GM19023 (cell line): ENCODE data around the gene UBL4A.

Source experiments
- ATAC-seq: cut with Tn5 transposase; IDR thresholded peaks from one replicate; pipeline ENCODE4 v1.9.1; 2021; ENCODE audit warnings: mild to moderate bottlenecking, moderate library complexity; ENCODE audit not compliant: unreplicated experiment

Gene UBL4A

GRCh38 chrX:154486396-154487207, at the start of gene UBL4A:
TSS of gene UBL4A (minus strand) at chrX:154486615. CDS start at chrX:154486584, 31 bp downstream.
- no peak for ATAC-seq

- no peak for ATAC-seq
Observed at GRCh38 chrX:154535892-154536291, 49.5 kb upstream of the UBL4A start.

- ATAC-seq = peak; percentile 92
Observed at GRCh38 chrX:154534526-154535322, 48.3 kb upstream of the UBL4A start.

GRCh38 chrX:154532690-154533089, 46.3 kb upstream of the UBL4A start:
- ATAC-seq = no peak

GRCh38 chrX:154531626-154532025, 45.2 kb upstream of the UBL4A start:
- ATAC-seq = no peak

- no peak for ATAC-seq
Observed at GRCh38 chrX:154530286-154530685, 43.9 kb upstream of the UBL4A start.

- no peak for ATAC-seq
Observed at GRCh38 chrX:154529206-154529612, 42.8 kb upstream of the UBL4A start.

- ATAC-seq = peak; percentile 76
Observed at GRCh38 chrX:154526901-154527675, 40.7 kb upstream of the UBL4A start.

- no peak for ATAC-seq
Observed at GRCh38 chrX:154525606-154526490, 39.4 kb upstream of the UBL4A start.

- no peak for ATAC-seq
Observed at GRCh38 chrX:154519389-154519788, 33.0 kb upstream of the UBL4A start.

GRCh38 chrX:154517101-154517781, 30.8 kb upstream of the UBL4A start:
- ATAC-seq = no peak

- no peak for ATAC-seq
Observed at GRCh38 chrX:154516656-154517100, 30.3 kb upstream of the UBL4A start.

- ATAC-seq = peak; percentile 86
Observed at GRCh38 chrX:154515966-154516655, 29.7 kb upstream of the UBL4A start, which contains the start of gene FAM3A. TSS of gene FAM3A (minus strand) at chrX:154516232. CDS start at chrX:154515772, 460 bp downstream.

GRCh38 chrX:154515090-154515965, 28.9 kb upstream of the UBL4A start:
- no peak for ATAC-seq

GRCh38 chrX:154513716-154514115, 27.3 kb upstream of the UBL4A start:
- no peak for ATAC-seq

GRCh38 chrX:154512879-154513553, 26.6 kb upstream of the UBL4A start:
- ATAC-seq = no peak

- ATAC-seq = no peak
Observed at GRCh38 chrX:154511761-154512160, 25.3 kb upstream of the UBL4A start.
